NCI-H2029 (cell line): ENCODE measurements around the gene TSPAN9.

Source experiments
- DNase-seq: peaks from one replicate; lab custom pipeline; 2025; lab: John Stamatoyannopoulos, UW

TSPAN9 gene

GRCh38 chr12:3225154-3225795 is 148.1 kb downstream of the TSPAN9 start:
- DNase-seq = no peak

- DNase-seq = no peak
Observed at GRCh38 chr12:3225796-3226180, 148.6 kb downstream of the TSPAN9 start.

- DNase-seq = no peak
Observed at GRCh38 chr12:3226264-3226663, 149.1 kb downstream of the TSPAN9 start.

- no peak for DNase-seq
Observed at GRCh38 chr12:3227076-3227975, 150.1 kb downstream of the TSPAN9 start.

- DNase-seq = no peak
Observed at GRCh38 chr12:3228552-3228951, 151.4 kb downstream of the TSPAN9 start.

GRCh38 chr12:3229577-3229976 is 152.4 kb downstream of the TSPAN9 start:
- DNase-seq = no peak

- DNase-seq = no peak
Observed at GRCh38 chr12:3230758-3231375, 153.7 kb downstream of the TSPAN9 start.

GRCh38 chr12:3231399-3231876 is 154.3 kb downstream of the TSPAN9 start:
- DNase-seq = no peak

- no peak for DNase-seq
Observed at GRCh38 chr12:3233797-3234196, 156.6 kb downstream of the TSPAN9 start.

GRCh38 chr12:3236345-3237187 is 159.4 kb downstream of the TSPAN9 start:
- no peak for DNase-seq

GRCh38 chr12:3238196-3238595 is 161.0 kb downstream of the TSPAN9 start:
- no peak for DNase-seq

- DNase-seq = no peak
Observed at GRCh38 chr12:3241621-3242020, 164.4 kb downstream of the TSPAN9 start.

GRCh38 chr12:3242199-3242863 is 165.2 kb downstream of the TSPAN9 start:
- DNase-seq = no peak

- DNase-seq = no peak
Observed at GRCh38 chr12:3243376-3244084, 166.4 kb downstream of the TSPAN9 start.

GRCh38 chr12:3244219-3244750 is 167.1 kb downstream of the TSPAN9 start:
- DNase-seq = no peak

- no peak for DNase-seq
Observed at GRCh38 chr12:3246253-3246652, 169.1 kb downstream of the TSPAN9 start.

GRCh38 chr12:3247077-3247476 is 169.9 kb downstream of the TSPAN9 start:
- no peak for DNase-seq

GRCh38 chr12:3247629-3248161 is 170.5 kb downstream of the TSPAN9 start:
- no peak for DNase-seq

GRCh38 chr12:3249081-3249800 is 172.1 kb downstream of the TSPAN9 start:
- DNase-seq = no peak
